Panc1 (cell line): ENCODE results near the gene TRIM2. TPM values are rescaled to one million over a fixed set of nuclear protein-coding genes. Genes with fewer than 3 reads are reported as not detected.

Source experiments
- ATAC-seq: fragments of 200-7000 bp; cut with Tn5 transposase; 2 replicates; pipeline ENCODE4 v1.9.1; 2020; ENCODE audit warnings: mild to moderate bottlenecking, moderate library complexity
- BruUV-seq: library from RNA; stranded (reverse); fragments of 400-500 nt; replicated peaks from 2 replicates; lab custom pipeline; 2021; lab: Mats Ljungman, UMichigan
- CTCF ChIA-PET: fragments of 300-600 bp; sonication (Branson Sonifier 250); formaldehyde crosslinking; loops from one replicate; lab custom pipeline; 2022; ENCODE audit warnings: antibody characterized with exemption; lab: Charles Lee
- POLR2A ChIA-PET: fragments of 300-600 bp; sonication (Branson Sonifier 250); formaldehyde crosslinking; loops from one replicate; lab custom pipeline; 2022; ENCODE audit warnings: antibody characterized with exemption; lab: Charles Lee
- DNase-seq: peaks from one replicate; pipeline ENCODE4 v3.0.0-alpha.2; 2010; ENCODE audit warnings: low read depth, low spot score
- H3K27ac ChIP-seq: 2 replicates; pipeline ENCODE4 v1.5.1; 2011; ENCODE audit warnings: mild to moderate bottlenecking, low read length, inconsistent platforms
- H3K27me3 ChIP-seq: fragments of 200-500 bp; sonication (Bioruptor generic); 2 replicates; pipeline ENCODE4 v1.6.0; 2014; ENCODE audit warnings: low read length, inconsistent platforms; ENCODE audit not compliant: control insufficient read depth, insufficient read depth
- H3K36me3 ChIP-seq: fragments of 200-500 bp; sonication (Bioruptor generic); 2 replicates; pipeline ENCODE4 v1.5.1; 2014; ENCODE audit warnings: inconsistent platforms, mild to moderate bottlenecking, low read length, moderate library complexity; ENCODE audit not compliant: control insufficient read depth, insufficient read depth
- H3K4me1 ChIP-seq: 2 replicates; pipeline ENCODE4 v1.5.1; 2011; ENCODE audit warnings: inconsistent platforms, mild to moderate bottlenecking, low read length, moderate library complexity; ENCODE audit not compliant: control insufficient read depth, insufficient read depth
- H3K4me3 ChIP-seq, 2 experiments: 2 replicates each; pipeline ENCODE4 v1.5.1; 2011 to 2012; ENCODE audit warnings: low read depth in 2 of 2, low read length in 2 of 2, mild to moderate bottlenecking in 2 of 2, inconsistent platforms in 1 of 2, moderate library complexity in 1 of 2
- H3K9me3 ChIP-seq: fragments of 200-500 bp; sonication (Bioruptor generic); 2 replicates; pipeline ENCODE4 v1.5.1; 2014; ENCODE audit warnings: low read depth, mild to moderate bottlenecking, inconsistent platforms, low read length, moderate library complexity; ENCODE audit not compliant: control insufficient read depth, insufficient read depth
- POLR2AphosphoS5 ChIP-seq: IDR thresholded peaks from 2 replicates; pipeline ENCODE4 v1.6.1; 2012; ENCODE audit warnings: mild to moderate bottlenecking, low read depth, low read length, moderate library complexity
- SIN3A ChIP-seq: IDR thresholded peaks from 2 replicates; pipeline ENCODE4 v1.6.1; 2012; ENCODE audit warnings: low read depth, mild to moderate bottlenecking, low read length, moderate library complexity, borderline replicate concordance; ENCODE audit not compliant: insufficient read depth
- TCF7L2 ChIP-seq: IDR thresholded peaks from 2 replicates; pipeline ENCODE4 v1.6.1; 2011; ENCODE audit warnings: mild to moderate bottlenecking, low read depth, low read length, inconsistent platforms
- in situ Hi-C: cut with HindIII; loops from 2 replicates; pipeline ENCODE4 v1.10.0; 2016; ENCODE audit warnings: low sequenced_read_pairs, low pct_unique_long_range_greater_than_20kb
- intact Hi-C: fragments of 100-400 bp; cut with micrococcal nuclease; formaldehyde crosslinking; loops from one replicate; pipeline ENCODE4 v1.10.0; 2022; ENCODE audit not compliant: unreplicated experiment
- total RNA-seq: library from RNA; stranded (reverse); gene quantifications from one replicate; pipeline ENCODE4 v1.2.1, GENCODE V29; 2021; ENCODE audit not compliant: unreplicated experiment
- TF ChIP-seq, protein P1 (sequence below): fragments of 450-650 bp; IDR thresholded peaks from 2 replicates; pipeline ENCODE4 v1.5.1; 2017; ENCODE audit warnings: mild to moderate bottlenecking
- TF ChIP-seq, protein P2 (sequence below), 2 experiments: IDR thresholded peaks; 2 replicates each; pipeline ENCODE4 v1.6.1; 2011 to 2012; ENCODE audit warnings: low read depth in 2 of 2, control low read depth in 1 of 2, low read length in 1 of 2, mild to moderate bottlenecking in 1 of 2, moderate library complexity in 1 of 2; ENCODE audit not compliant: insufficient read depth in 1 of 2

TRIM2 gene
- total RNA-seq, 1 experiment from 2014 or later: 18.9 TPM

DNA sequence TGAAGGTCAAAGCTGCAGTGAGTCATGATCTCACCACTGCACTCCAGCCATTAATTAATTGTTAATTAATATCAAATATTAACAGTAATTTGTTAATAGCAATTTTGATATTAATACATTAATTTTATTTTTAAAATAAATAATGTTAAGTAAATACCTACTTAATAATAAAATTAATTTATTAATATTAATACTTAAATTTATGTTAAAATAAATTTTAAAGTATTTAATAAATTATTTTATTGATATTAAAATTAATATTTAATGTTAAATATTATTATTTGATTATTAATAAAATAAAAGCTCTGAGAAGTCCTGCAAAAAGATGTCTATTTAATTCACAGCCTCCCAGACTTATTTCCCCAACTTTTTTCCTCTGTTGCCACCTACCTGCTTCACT lies 25.1 kb upstream of the TRIM2 start:
- TF ChIP-seq POLR2AphosphoS5 (no peak), SIN3A (no peak), TCF7L2 (no peak)
- TF ChIP-seq, protein P1, sequence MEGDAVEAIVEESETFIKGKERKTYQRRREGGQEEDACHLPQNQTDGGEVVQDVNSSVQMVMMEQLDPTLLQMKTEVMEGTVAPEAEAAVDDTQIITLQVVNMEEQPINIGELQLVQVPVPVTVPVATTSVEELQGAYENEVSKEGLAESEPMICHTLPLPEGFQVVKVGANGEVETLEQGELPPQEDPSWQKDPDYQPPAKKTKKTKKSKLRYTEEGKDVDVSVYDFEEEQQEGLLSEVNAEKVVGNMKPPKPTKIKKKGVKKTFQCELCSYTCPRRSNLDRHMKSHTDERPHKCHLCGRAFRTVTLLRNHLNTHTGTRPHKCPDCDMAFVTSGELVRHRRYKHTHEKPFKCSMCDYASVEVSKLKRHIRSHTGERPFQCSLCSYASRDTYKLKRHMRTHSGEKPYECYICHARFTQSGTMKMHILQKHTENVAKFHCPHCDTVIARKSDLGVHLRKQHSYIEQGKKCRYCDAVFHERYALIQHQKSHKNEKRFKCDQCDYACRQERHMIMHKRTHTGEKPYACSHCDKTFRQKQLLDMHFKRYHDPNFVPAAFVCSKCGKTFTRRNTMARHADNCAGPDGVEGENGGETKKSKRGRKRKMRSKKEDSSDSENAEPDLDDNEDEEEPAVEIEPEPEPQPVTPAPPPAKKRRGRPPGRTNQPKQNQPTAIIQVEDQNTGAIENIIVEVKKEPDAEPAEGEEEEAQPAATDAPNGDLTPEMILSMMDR: no peak
- TF ChIP-seq, protein P2, sequence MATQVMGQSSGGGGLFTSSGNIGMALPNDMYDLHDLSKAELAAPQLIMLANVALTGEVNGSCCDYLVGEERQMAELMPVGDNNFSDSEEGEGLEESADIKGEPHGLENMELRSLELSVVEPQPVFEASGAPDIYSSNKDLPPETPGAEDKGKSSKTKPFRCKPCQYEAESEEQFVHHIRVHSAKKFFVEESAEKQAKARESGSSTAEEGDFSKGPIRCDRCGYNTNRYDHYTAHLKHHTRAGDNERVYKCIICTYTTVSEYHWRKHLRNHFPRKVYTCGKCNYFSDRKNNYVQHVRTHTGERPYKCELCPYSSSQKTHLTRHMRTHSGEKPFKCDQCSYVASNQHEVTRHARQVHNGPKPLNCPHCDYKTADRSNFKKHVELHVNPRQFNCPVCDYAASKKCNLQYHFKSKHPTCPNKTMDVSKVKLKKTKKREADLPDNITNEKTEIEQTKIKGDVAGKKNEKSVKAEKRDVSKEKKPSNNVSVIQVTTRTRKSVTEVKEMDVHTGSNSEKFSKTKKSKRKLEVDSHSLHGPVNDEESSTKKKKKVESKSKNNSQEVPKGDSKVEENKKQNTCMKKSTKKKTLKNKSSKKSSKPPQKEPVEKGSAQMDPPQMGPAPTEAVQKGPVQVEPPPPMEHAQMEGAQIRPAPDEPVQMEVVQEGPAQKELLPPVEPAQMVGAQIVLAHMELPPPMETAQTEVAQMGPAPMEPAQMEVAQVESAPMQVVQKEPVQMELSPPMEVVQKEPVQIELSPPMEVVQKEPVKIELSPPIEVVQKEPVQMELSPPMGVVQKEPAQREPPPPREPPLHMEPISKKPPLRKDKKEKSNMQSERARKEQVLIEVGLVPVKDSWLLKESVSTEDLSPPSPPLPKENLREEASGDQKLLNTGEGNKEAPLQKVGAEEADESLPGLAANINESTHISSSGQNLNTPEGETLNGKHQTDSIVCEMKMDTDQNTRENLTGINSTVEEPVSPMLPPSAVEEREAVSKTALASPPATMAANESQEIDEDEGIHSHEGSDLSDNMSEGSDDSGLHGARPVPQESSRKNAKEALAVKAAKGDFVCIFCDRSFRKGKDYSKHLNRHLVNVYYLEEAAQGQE (IDR thresholded peaks at IDR 0.05; ENCODE audit: insufficient read depth in 1 of 2, low read depth in 2 of 2, low read length in 1 of 2): no peak
- H3K4me1 ChIP-seq: no peaks in the 10 kb centered on the region
- no peak overlapping the region for H3K27ac ChIP-seq
- no peak for DNase-seq
- CTCF ChIA-PET: no interaction called here
- H3K4me3 ChIP-seq: no peak overlapping the region
- ATAC-seq: no peak
- H3K9me3 ChIP-seq: no peaks in the 10 kb centered on the region
- intact Hi-C loops: no loop called here
- POLR2A ChIA-PET: no interaction called here
- H3K36me3 ChIP-seq: no peaks in the 10 kb centered on the region
- in situ Hi-C loops: no loop called here
- H3K27me3 ChIP-seq: no peaks in the 10 kb centered on the region
- no TSS peak for BruUV-seq

DNA sequence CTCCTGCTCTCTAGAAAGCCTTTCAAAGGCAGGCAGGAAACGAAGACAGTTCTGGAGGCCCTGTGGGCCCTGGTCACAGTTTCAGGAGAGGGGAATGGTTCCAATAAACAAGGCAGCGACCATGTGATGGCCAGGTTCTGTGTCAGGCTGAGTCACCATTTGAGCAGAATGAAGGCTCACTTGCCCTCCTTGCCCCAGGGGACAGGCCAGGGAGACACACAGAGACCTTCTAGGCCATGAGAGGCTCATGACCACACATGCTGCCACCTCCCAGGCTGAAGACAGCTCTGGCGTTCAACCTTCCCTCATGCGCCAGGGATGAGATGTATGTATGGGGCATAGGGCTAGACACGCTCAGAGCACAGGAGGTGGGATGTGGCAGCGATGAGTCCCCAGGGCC lies 22.9 kb upstream of the TRIM2 start:
- Histone ChIP-seq H3K27me3 (no peaks in the 10 kb centered on the region), H3K27ac (no peak overlapping the region), H3K9me3 (no peaks in the 10 kb centered on the region), H3K4me1 (no peaks in the 10 kb centered on the region), H3K36me3 (no peaks in the 10 kb centered on the region), H3K4me3 (no peak overlapping the region)
- DNase-seq (no peak), ATAC-seq (no peak)
- in situ Hi-C loops (no loop called here), intact Hi-C loops (no loop called here)
- POLR2A ChIA-PET: no interaction called here
- no TSS peak for BruUV-seq
- TF ChIP-seq, protein P1: no peak
- CTCF ChIA-PET: no interaction called here

DNA sequence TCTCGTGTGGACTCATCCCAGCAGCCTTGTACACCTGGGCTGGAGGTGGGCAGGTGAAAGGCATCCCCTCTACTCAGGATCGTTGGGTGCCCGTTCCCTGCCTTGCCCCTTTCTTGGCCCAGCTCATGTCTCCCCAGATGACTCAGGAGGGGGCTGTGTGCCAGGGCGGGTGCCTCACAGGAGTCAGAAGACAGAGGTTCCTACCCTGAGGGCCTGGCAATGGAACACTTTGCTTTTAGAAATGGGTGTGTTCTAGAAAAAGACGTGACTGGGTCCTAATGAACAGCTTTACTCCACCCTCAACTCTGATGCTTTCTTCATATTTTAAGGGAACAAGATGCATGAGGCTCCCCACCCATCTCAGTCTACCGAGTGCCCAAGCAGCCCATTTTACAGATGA lies 22.5 kb upstream of the TRIM2 start:
- CTCF ChIA-PET: no interaction called here
- TF ChIP-seq TCF7L2 (no peak), SIN3A (no peak), POLR2AphosphoS5 (no peak)
- TF ChIP-seq, protein P1: no peak
- TF ChIP-seq, protein P2 (IDR thresholded peaks at IDR 0.05; ENCODE audit: insufficient read depth in 1 of 2, low read depth in 2 of 2, low read length in 1 of 2): no peak

More for the DNA sequence above, 22.5 kb upstream of the TRIM2 start:
- ATAC-seq (no peak), DNase-seq (no peak)
- Histone ChIP-seq H3K36me3 (no peaks in the 10 kb centered on the region), H3K27ac (no peak overlapping the region), H3K9me3 (no peaks in the 10 kb centered on the region), H3K27me3 (no peaks in the 10 kb centered on the region), H3K4me1 (no peaks in the 10 kb centered on the region), H3K4me3 (no peak overlapping the region)
- intact Hi-C loops: no loop called here
- no TSS peak for BruUV-seq
- in situ Hi-C loops: no loop called here
- POLR2A ChIA-PET: no interaction called here
